Measurements from ENCODE around the gene EPS8L3.
"Not testable (repeated sequence)": the region's sequence is repeated elsewhere in the genome, so short reads cannot be mapped to it uniquely, and the experiment has no call there.

The EPS8L3 gene

GRCh38 chr1:109726728-109727373 lies 36.9 kb downstream of the EPS8L3 start:
- no peak for DNase-seq

- DNase-seq = no peak
Observed at GRCh38 chr1:109726007-109726406, 37.7 kb downstream of the EPS8L3 start.

- DNase-seq = no peak
Observed at GRCh38 chr1:109725510-109725909, 38.2 kb downstream of the EPS8L3 start.

- no peak for DNase-seq
Observed at GRCh38 chr1:109724933-109725332, 38.8 kb downstream of the EPS8L3 start.

GRCh38 chr1:109722908-109723691 lies 40.6 kb downstream of the EPS8L3 start:
- DNase-seq = no peak

- no peak for DNase-seq
Observed at GRCh38 chr1:109721971-109722370, 41.8 kb downstream of the EPS8L3 start.

GRCh38 chr1:109721042-109721441 lies 42.7 kb downstream of the EPS8L3 start:
- no peak for DNase-seq

GRCh38 chr1:109719337-109719837 lies 44.3 kb downstream of the EPS8L3 start:
- no peak for DNase-seq

- no peak for DNase-seq
Observed at GRCh38 chr1:109718495-109718894, 45.2 kb downstream of the EPS8L3 start.

- no peak for DNase-seq
Observed at GRCh38 chr1:109717729-109718128, 46.0 kb downstream of the EPS8L3 start.

- no peak for DNase-seq
Observed at GRCh38 chr1:109716570-109717090, 47.1 kb downstream of the EPS8L3 start.

- DNase-seq = no peak
Observed at GRCh38 chr1:109716121-109716520, 47.6 kb downstream of the EPS8L3 start.

- DNase-seq = no peak
Observed at GRCh38 chr1:109714661-109715372, 48.9 kb downstream of the EPS8L3 start.

- DNase-seq = no peak
Observed at GRCh38 chr1:109713636-109714035, 50.1 kb downstream of the EPS8L3 start.

GRCh38 chr1:109712321-109712864 lies 51.3 kb downstream of the EPS8L3 start:
- no peak for DNase-seq

- not testable (repeated sequence) for DNase-seq
Observed at GRCh38 chr1:109711593-109712320, 52.0 kb downstream of the EPS8L3 start, which contains the start of gene GSTM5. GSTM5 (plus strand) TSS chr1:109712251; CDS start chr1:109712313, 62 bp downstream.

- DNase-seq = not testable (repeated sequence)
Observed at GRCh38 chr1:109709822-109710221, 53.9 kb downstream of the EPS8L3 start.

- not testable (repeated sequence) for DNase-seq
Observed at GRCh38 chr1:109708949-109709348, 54.8 kb downstream of the EPS8L3 start.

- DNase-seq = no peak
Observed at GRCh38 chr1:109705411-109705810, 58.3 kb downstream of the EPS8L3 start.

- no peak for DNase-seq
Observed at GRCh38 chr1:109704173-109704572, 59.5 kb downstream of the EPS8L3 start.

- DNase-seq = not testable (repeated sequence)
Observed at GRCh38 chr1:109702940-109703339, 60.8 kb downstream of the EPS8L3 start.

All from NCI-H1436 treated with DMSO at 0.1 percent for 48 hours (cell line).